NCI-H2107 (cell line): Measurements from ENCODE around the gene CD226.
"Not testable (repeated sequence)": the region's sequence is repeated elsewhere in the genome, so short reads cannot be mapped to it uniquely, and the experiment has no call there.

Experiments used
- DNase-seq: peaks from one replicate; lab custom pipeline; 2025; lab: John Stamatoyannopoulos, UW

Gene CD226

DNA sequence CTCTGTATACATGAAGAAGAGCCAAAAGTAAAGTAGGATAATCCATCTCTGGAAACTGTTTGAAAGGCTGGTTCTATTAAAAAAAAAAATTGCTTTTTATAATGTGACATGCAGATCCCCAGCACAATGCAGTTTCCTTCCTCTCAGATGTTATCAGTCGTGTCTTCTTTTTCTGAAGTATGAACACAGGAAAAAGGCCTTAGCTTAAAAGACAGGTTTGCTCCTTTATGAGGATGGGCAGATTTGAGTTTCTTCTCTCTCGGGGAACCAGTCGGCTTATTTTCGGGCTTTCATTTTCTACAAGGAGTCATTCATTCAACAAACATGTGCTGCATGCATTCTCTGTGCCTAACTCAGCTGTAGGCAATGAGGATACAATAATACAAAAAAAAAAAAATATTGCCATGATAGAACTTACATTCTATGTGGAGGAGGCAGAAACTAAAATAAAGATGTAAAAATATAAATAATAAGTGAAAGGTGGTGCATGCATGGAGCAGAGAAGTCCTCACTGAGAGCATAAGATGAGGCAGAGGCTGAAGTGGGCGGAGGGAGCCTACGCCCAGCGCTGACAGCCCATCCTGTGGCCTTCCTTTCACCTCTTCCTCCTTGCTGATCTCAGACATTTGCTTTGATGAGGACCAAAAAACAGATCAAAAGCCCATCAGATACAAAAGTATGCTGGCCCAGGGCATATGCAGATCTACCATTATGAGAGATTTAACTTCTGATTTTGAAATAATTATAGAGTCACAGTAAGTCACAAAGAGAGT is at the start of gene CD226:
CD226 (minus strand) TSS at position 513 of the 773 bp plus-strand sequence; CDS start at position 46, 467 bp downstream.
- DNase-seq, result no peak

DNA sequence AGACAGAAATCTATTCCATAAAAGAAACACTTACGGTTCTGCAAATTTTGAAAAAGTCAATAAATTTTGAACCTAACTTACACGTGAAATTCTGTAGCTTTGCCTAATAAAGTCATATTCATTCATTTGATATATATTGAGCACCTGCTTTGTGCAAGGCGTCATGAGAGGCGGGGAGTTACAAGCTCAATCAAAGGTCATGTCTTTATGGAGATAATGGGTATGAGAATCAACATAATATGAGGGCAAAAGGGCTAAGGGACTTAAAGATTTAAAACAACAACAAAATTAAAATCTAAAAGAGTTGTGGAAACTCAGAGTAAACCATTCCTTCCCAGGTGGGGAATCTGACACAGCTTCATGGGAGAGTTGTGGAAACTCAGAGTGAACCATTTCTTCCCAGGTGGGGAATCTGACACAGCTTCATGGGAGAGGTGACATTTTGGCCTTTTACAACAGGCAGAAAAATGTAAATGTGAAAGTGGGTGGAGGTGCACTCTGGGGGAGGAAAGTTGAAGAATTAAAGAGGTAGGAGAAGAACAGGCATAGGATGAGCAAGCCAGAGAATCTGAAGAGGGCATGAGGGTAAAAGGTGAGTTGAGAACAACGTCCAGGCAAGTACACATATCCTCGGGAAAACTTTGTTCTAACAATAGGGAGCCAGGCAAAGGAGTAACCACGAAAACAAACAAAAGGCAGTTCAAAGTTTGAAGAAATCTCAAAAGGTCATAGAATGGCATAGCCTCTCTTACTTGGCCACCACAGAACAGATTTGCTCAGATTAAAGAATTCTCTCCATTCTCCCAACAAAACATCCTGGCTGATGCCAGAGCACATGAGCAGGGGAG is 49.5 kb upstream of the CD226 start:
- DNase-seq, result no peak

DNA sequence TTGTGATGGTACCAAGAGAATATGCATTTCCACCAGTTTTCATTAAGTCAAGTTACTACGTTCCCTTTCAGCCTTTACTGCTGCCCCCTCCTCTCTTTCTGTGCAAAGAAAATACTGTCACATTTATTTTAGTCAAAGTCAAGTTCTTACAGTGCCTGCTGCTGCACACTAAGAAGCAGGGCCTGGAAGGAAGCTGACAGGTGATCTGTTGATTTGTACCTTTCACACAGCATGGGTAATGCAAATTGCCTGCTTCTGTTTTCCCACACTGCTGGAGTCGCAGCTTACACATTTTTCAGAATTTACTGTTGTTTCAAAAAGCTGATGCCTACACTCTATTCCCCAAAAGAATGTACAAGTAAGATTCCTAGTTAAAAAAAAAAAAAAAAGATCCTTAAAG is 48.7 kb upstream of the CD226 start:
- DNase-seq, result no peak

DNA sequence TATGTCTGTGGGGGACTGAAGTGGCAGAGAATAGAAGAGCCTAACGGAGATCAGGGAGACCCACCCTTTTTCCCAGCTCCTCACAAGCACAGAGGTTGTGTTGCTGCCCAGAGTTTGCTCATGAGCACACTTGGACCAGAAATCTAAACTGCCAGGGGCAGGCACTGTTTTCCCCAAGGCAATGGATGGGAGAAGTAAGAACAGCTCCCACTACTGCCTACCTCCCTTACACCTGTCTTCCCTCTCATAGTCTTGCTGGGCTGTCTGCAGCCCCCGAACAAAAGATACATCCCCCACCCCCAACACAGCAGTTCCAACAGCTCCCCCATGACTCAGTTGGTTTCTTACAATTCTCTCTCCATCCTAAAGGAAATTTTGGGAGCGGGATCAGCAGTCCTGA is 48.1 kb upstream of the CD226 start:
- no peak for DNase-seq

DNA sequence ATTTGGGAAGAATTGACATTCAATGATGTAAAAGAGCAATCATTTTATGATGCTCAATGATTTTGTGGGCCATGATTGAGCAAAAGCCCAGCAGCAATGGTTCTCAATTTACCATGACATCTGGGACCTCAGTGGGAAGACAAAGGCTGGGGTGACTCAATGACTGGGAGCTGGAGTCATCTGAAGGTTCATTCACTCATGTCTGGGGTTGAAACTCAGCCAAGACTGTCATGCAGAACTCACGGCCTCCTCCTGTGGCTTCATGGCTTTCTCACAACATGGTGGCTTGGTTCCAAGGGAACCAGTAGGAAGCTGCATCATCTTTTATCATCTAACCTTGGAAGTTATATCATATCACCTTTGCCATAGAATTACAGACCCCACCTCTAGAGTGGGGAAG is 45.1 kb upstream of the CD226 start:
- no peak for DNase-seq

DNA sequence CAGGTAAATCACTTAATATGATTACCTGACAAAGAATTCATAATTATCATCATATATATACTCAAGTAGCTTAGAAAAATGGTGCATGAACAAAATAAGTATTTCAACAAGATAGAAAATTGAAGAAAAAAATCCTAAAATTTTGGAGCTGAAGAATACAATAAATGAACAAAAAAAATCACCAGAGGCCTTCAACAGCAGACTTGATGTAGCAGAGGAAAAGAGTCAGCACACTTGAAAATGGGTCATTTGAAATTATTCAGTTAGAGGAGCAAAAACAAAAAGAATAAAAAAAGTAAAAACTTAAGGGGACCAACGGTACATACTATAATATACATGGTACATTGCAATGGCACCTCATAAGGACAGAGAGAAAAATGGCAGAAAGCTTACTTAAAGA is 40.2 kb upstream of the CD226 start:
- no peak for DNase-seq

DNA sequence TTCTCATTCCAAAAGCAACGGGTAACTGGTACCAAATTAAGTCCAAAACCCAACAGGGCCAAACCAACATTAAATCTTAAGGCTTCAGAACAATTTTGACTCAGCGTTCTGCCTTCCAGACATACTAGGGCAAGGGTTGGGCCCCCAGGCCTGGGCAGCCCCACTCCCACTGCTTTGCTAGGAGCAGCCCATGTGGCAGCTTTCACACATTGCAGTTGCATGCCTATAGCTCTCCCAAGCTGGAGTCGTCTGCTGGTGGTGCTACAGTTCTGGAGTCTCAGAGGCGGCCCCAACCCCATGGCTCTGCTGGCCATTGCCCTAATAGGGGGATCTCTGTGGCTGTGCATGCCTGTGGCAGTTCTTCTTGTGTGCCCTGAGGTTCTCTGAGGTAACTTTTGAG is 37.6 kb upstream of the CD226 start:
- DNase-seq, result no peak

DNA sequence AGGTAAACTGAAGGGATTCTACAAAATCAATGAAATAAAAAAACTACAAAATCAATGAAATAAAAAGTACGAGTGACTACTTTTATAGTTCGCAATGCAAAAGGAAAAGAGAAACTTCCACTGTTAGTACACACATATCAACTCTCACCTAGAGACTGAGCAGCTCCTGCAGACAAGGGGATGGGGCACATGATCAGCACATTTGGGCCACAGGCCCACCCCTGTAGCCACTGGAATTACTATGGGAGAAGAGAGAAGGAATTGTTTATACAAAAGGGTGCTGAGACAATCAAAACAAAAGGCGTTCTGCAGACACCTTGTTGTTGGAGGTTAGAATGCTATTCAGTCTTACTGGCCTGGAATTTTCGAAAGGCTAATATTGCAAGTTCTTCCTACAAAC is 34.7 kb upstream of the CD226 start:
- DNase-seq, result no peak

DNA sequence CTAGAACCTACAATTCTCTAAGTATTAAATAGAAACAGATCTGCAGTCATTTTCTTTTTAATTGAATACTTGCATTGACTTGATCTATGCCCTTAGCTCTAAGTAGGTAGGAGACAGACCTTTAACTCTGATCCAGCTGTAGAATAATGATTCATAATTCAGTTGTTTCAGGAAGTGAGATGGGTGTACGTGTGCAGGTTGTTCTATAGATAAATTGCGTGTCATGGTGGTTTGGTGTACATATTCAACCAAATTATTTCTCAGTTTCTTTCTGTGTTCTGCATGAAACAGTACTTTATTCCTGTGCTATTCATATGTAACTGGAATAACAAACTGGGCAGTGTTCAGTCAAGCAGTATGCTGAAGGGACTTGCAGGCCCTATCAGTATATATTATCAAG is 34.3 kb upstream of the CD226 start:
- no peak for DNase-seq

DNA sequence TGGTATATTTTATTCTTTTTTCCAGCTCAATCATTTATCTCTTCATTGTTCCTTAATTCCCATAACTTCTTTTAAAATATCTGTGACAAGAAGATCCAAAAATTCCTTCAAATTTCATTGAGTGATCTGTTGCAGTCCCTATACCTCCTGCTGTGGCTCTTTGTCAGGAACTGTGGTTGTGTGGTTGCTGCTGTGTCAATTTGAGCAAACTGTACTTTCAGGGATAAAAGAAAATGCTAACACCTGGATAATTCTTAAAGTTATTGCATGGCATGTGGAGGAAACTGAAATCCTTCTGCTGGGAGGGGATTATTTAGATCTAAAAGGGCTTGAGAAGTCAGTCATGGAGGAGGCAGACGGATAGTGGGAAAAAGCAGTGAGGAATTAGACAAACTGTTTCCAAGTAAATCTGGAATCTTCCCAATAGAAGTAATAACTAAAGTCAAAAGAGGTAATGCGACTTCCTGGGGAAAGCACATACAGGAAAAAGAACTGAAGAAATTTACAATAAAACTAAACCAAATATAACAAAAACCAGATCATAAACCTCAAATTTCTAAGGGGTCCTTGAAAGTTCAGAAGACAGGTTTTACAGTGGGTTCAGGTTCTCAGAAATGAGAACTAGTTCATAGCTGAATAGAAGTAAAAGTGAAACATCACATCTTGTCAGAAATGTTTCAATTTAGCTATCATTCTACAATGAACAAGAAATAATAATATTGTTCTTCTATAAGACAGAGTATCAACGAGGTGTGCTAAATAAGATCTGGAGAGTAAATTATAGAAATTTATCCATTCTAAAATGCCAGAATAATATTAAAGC is 33.5 kb upstream of the CD226 start:
- no peak for DNase-seq

DNA sequence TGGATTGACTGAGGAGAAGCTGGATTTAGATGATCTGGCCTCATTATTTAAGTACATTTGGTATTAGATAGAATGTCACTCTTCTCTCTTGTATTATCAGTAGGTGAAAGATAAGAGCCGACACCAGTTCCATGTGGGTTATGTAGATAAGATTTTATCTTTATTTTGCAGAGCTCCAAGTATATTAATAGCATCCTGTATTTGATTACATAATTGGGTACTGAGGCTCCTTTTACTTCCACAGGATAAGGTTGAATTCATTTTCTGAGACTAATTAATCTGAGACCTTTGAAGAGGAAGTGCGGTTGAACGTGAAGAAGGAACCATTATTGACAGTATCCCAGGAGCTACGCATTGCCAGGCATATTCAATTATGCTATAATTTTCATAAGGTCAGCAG is 32.8 kb upstream of the CD226 start:
- DNase-seq, result no peak

DNA sequence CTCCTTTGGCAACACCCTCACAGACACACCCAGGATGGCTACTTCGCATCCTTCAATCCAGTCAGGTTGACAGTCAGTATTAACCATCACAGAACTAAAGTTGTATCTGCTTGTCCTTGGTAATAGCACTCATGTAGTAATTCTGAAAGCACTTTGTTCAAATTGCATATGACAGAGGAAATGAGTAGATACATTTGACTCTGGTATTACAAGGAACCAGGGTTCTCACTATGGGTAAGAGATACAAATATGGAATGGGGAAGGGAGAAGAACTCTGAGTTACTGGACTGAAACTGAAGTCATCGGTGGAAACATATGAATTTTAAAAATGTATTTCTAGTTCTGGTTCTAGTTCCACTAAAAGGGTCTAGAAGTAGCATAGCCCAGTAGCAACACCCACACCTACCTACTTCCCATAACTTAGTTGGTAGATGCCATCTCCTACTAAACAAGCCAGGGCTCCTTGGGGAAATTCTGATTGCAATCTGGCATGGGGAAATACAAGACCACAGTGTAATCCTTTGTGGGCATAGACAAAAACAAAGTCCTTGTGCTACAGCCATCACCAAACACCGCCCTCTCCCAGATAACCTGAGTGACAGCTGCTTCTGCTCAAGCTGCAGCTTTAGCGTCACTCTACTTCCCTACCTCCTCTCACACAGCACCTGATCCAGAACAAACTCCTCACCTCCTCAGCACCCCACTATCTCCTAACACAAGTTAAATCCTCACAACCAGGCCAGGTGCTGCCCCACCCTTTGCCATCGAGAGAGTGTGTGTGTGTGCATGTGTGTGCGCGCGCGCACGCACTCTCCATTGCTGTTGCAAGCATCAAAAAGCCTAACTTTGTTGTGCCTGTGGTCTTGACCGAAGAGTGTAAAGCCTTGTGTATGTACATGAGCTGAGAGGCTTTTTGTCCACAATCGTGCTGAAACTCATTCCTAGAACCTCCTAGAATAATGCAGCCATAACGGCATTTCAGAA is 31.4 kb upstream of the CD226 start:
- DNase-seq, result no peak

DNA sequence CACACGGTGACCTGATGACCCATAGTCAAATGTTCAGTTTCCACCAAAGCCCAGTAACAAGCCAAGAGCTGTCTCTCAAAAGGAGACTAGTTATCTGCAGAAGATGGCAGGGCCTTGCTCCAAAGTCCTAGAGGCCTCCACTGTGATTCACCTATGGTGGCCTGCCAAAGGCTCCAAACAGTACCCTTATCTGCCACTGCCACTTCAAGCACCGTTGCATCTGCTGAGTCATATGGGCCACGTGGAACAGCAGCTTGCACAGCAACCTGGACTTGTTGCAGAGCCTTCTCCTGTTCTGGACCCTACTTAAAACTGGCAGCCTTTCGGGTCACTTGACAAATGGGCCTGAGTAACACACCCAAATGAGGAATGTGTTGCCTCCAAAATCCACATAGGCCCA is 27.6 kb upstream of the CD226 start:
- DNase-seq, result not testable (repeated sequence)

DNA sequence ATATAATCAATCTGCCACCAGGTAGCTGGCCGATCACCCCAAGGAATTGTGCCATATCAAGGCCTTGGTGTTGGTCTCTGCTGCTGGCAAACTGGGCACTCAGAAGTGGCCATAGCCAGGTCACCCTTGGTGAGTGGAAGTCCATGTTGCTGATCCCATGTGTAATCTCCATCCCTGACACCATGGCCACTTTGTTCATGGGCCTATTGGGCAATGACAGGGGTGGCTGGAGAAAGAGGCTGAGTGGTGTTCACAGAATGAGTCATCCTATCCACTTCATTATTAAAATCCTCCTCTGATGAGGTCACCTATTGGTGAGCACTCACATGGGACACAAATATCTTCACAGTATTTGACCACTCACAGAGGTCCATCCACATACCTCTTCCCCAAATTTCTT is 26.7 kb upstream of the CD226 start:
- no peak for DNase-seq

DNA sequence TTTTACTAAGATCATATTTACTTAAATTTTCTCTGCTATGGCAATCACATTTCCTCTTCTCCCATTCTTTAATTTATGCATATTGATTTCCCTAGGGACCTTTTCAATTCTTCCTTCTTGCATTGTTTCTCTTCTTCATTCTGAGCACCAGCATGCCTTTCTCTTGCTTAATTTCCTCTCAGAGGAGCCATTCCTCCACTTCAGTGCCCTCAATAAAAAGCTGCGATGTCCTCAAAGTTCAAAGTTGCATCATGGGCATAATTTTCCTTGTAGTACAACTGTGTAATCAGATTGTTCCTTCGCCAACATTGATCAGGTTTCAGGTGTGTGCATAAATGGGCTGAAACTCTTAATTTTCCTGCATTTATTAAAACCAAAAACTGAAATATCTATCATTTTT is 21.8 kb upstream of the CD226 start:
- DNase-seq, result no peak

DNA sequence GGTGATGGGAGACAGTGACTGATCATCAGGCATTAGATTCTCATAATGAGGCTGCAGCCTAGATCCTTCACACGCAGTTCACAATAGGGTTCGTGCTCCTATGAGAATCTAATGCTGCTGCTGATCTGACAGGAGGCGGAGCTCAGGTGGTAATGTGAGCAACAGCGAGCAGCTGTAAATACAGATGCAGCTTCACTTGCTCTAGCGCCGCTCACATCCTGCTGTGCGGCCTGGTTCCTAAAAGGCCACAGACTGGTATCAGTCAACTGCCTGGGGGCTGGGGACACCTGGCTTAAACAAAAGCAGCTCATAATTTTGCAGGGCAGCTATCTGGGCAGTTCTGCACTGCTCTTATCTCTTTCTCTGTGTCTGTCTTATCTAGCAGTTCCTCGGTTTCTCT is 20.4 kb upstream of the CD226 start:
- peak; percentile 23 for DNase-seq

DNA sequence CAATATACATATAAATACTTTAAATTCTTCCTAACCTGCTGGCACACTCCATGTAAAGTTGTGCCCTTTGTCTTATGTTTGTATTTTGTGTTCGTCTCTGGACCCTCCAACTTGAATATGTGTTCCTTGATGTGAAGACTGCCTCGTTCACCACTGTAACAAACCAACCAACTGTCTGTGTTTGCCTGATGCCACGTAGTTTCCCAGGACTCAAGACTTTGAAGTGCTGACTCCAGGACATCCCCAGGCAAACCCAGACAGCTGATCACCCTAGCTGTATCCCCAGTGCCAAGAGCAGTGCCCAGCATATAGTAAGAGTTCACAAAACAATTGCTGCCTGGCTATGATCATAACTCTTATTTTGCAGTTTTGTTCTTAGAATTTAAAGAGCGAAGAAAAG is 15.5 kb upstream of the CD226 start:
- no peak for DNase-seq

DNA sequence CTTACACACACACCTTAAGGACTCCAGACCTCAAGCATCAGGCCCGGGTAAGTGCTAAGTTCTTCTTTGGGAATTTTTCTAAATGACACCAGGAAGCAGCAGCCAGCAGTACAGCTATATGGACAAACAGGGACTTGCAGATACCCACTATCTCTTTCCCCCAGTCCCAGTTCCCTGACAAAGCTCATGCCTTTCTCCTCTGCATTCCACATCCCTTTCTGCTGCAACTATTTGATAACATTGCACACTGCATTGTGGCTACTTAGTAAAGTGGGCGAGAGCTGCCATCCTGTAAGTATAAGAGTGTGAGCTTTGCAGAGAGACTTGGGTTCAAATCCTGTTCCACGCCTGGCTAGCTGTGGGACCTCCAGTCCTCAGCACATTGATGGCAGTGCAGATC is 14.0 kb upstream of the CD226 start:
- DNase-seq, result no peak

DNA sequence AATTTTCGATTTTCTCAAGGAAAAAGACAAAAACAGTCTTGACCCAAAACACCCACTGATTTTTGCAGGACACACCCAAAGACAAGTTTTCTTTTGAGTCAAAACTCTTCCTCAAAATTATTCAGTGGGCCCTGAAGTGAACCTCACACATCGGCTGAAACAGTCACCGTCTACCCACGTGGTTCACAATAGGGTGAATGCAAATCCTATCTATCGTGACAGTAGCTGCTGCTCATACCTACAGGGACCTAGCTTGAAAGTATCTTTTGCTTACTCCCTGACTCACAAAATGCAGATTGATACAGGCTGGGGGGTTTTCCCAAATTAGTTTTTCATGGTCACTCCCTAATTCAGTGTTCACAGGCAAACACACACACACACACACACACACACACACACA is 10.7 kb upstream of the CD226 start:
- no peak for DNase-seq

DNA sequence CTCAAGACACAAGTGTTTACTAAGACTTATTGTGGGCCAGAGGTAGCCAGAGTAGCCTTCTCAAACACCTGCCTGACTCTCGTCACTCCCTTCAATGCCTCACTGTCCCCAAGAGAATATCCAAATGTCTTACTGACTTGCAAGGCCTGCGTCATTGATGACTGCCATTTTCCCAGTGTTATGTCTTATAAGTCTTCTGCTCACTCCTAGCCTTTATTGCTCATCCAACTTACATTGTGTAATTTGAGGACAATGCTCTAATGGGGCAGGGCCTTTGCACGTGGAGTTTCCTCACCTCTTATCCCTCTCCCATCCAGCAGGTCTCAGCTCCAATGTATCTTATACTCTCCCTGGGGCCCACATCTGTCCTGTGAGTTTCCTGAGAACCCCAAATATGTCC is 10.1 kb upstream of the CD226 start:
- no peak for DNase-seq
